ENCODE measurements around the gene NAALADL1. TPM values are rescaled to one million over a fixed set of nuclear protein-coding genes. Genes with fewer than 3 reads are reported as not detected.

The NAALADL1 gene
- polyA plus RNA-seq, 1 experiment, result 38.7 TPM

DNA sequence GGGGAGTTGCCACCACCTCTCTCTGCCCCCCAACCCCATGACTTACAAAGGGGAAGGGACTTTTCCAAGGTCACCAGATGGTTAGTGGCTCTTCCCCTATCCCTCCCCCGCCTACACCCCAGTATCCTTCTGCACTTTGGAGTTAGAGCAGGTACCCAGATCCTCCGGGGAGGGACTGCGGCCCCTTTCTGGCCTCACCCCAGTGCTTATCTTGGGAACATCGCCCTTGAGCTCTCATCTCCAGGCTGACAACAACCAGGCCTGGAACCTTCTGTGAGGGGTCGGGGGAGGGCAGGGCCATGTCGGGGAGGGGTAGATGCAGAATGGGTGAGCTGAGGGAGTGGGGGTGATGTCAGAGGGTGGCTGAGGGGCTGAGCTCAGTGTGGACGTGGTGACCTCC, 7.5 kb upstream of the NAALADL1 start:
- POLR2A ChIA-PET, result no interaction called here
- Histone ChIP-seq H3K4me3 (ENCODE audit: low read depth, low read length) (no peak overlapping the region), H3K27me3 (ENCODE audit: control insufficient read depth, insufficient read depth, low read length) (no peaks in the 10 kb centered on the region), H3K36me3 (ENCODE audit: control insufficient read depth, insufficient read depth, low read length) (no peaks in the 10 kb centered on the region)
- CTCF ChIA-PET, result interaction anchor here (1.5 to 1.7 kb wide), 2 partner anchors 10 to 52 kb away, joined by 5 to 6 read pairs; partner anchors contain the start of gene ARL2
- no peak for DNase-seq (ENCODE audit: low read depth)
- TF ChIP-seq, protein P1, sequence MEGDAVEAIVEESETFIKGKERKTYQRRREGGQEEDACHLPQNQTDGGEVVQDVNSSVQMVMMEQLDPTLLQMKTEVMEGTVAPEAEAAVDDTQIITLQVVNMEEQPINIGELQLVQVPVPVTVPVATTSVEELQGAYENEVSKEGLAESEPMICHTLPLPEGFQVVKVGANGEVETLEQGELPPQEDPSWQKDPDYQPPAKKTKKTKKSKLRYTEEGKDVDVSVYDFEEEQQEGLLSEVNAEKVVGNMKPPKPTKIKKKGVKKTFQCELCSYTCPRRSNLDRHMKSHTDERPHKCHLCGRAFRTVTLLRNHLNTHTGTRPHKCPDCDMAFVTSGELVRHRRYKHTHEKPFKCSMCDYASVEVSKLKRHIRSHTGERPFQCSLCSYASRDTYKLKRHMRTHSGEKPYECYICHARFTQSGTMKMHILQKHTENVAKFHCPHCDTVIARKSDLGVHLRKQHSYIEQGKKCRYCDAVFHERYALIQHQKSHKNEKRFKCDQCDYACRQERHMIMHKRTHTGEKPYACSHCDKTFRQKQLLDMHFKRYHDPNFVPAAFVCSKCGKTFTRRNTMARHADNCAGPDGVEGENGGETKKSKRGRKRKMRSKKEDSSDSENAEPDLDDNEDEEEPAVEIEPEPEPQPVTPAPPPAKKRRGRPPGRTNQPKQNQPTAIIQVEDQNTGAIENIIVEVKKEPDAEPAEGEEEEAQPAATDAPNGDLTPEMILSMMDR (IDR thresholded peaks at IDR 0.05; ENCODE audit: insufficient read depth, low read depth, low read length), result no peak

DNA sequence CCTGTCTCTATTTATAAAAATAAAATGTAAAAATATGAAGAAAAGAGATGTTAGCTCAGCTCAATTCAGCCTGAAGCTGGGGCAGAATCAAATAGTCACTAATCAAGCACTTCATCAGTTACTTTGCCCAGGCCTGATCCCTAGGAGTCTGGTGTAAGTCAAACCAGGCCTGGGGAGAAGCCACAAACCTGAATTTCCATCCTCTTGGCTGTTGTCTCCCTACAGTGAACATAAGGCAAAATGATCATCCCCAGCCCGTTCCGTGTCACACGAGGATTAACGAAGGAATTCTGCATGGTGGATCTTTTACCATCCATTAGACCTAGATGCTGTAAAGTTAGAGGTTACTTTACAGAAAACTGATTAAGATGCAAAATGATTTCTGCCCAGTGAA, 6.5 kb upstream of the NAALADL1 start:
- no peaks in the 10 kb centered on the region for H3K27me3 ChIP-seq (ENCODE audit: control insufficient read depth, insufficient read depth, low read length)
- CTCF ChIA-PET, result interaction anchor here (2.3 kb wide), 1 partner anchor 8 kb away, joined by 7 read pairs; no protein-coding TSS in a partner anchor
- no peak for DNase-seq (ENCODE audit: low read depth)
- POLR2A ChIA-PET, result no interaction called here
- TF ChIP-seq, protein P1 (IDR thresholded peaks at IDR 0.05; ENCODE audit: insufficient read depth, low read depth, low read length), result no peak
- H3K4me3 ChIP-seq (ENCODE audit: low read depth, low read length), result no peak overlapping the region
- no peaks in the 10 kb centered on the region for H3K36me3 ChIP-seq (ENCODE audit: control insufficient read depth, insufficient read depth, low read length)

DNA sequence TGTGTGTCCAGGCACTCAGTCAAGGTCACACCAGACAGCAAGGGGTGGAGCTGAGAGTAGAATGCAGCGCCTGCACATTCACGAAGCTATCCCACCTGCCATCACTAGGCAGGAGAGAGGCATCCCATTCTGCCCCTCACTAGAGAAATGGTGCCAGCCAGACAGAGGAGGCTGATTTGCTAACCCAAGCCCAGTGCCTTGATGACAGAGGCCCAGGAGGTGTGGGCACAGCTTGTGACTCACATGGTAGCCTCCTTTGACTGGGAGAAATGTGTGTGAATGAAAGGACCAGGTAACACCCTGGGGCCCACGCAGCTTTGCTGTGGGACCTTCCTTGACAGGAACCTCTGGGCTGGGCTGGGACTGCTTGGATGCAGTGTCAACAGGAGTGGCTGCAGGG, 5.2 kb upstream of the NAALADL1 start:
- no peak for DNase-seq (ENCODE audit: low read depth)
- CTCF ChIA-PET, result interaction anchor here (2.3 kb wide), 1 partner anchor 10 kb away, joined by 7 read pairs; no protein-coding TSS in a partner anchor
- H3K27me3 ChIP-seq (ENCODE audit: control insufficient read depth, insufficient read depth, low read length), result no peaks in the 10 kb centered on the region
- H3K36me3 ChIP-seq (ENCODE audit: control insufficient read depth, insufficient read depth, low read length), result no peaks in the 10 kb centered on the region
- POLR2A ChIA-PET, result no interaction called here
- TF ChIP-seq, protein P1 (IDR thresholded peaks at IDR 0.05; ENCODE audit: insufficient read depth, low read depth, low read length), result no peak
- no peak overlapping the region for H3K4me3 ChIP-seq (ENCODE audit: low read depth, low read length)

DNA sequence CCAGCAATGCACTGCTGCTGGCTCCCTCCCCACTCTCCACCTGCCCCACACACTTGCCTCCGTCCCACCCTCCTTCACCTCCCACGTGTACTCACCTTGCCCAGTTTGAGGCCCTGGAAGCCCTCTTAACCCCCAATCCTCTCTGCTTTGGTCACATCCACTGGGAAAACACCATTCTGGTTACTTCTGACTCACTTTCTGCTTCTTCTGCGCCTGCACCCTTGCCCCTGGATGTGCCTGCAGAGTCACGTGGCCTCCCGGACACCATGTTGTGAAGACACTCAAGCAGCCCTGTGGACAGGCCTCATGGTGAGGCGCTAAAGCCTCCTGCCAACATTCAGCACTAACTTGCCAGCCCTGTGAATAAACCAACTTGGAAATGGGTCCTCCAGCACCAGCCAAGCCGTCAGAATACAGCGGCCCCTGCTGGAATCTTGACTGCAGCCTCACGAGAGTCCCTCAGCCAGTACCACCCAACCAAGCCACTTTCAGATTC, 2.6 kb upstream of the NAALADL1 start:
- TF ChIP-seq, protein P1 (IDR thresholded peaks at IDR 0.05; ENCODE audit: insufficient read depth, low read depth, low read length), result peak; percentile 32; the same call in 1 of the 2 replicates
- ChIA-PET CTCF (no interaction called here), POLR2A (no interaction called here)
- DNase-seq (ENCODE audit: low read depth), result no peak
- no peaks in the 10 kb centered on the region for H3K36me3 ChIP-seq (ENCODE audit: control insufficient read depth, insufficient read depth, low read length)
- H3K27me3 ChIP-seq (ENCODE audit: control insufficient read depth, insufficient read depth, low read length), result no peaks in the 10 kb centered on the region
- H3K4me3 ChIP-seq (ENCODE audit: low read depth, low read length), result no peak overlapping the region

DNA sequence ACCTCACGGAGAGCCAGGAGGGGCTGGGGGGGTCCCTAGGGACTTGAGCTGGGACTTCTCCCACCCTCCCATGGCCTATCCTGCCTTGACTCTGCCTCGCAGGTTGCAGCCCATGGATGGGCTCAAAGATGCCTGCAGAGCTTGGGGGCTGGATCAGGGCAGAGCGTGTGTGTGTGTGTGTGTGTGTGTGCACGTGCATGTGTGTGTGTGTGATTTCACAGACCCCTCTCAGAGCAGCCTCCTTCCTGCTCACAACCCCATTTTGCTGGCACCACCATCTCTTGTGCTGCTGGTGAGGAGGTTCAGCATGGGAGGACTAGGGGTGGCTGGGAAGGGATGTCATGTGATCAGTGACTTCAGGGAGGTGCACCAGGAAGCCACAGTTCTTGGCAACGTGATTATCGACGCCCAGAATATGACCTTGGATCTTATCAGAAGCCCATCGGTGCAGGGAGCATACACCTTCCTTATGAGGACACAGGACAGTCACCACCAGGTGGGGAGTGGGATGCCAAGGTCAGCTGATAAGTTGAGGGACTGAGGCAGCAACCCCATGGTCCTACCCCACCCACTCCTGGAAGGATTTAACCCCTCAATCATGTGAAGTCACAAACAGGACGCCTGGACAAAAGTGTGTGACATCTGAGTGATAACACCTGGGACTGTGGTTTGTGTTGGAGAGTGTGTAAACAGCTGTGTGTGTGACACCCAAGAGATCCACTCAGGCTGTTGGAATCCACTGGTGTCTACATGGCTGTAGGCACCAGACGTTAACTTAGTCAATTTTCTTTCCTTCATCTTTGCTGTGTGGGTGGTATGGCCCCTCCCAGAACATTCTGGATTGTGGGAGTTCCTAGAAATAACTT, 1.8 kb upstream of the NAALADL1 start:
- Histone ChIP-seq H3K36me3 (ENCODE audit: control insufficient read depth, insufficient read depth, low read length) (no peaks in the 10 kb centered on the region), H3K4me3 (ENCODE audit: low read depth, low read length) (no peak overlapping the region), H3K27me3 (ENCODE audit: control insufficient read depth, insufficient read depth, low read length) (no peaks in the 10 kb centered on the region)
- ChIA-PET POLR2A (no interaction called here), CTCF (interaction anchor here (0.7 to 1.2 kb wide), 2 partner anchors 11 to 13 kb away, joined by 3 read pairs; no protein-coding TSS in a partner anchor)
- DNase-seq (ENCODE audit: low read depth), result no peak
- TF ChIP-seq, protein P1 (IDR thresholded peaks at IDR 0.05; ENCODE audit: insufficient read depth, low read depth, low read length), result no peak

Measured in BJ (cell line).